SK-N-MC (cell line): ENCODE data around the gene MRO.

Experiments
- EZH2 ChIP-seq: fragments of 200-600 bp; sonication (generic); IDR thresholded peaks from one replicate; pipeline ENCODE4 v1.6.1; 2017; ENCODE audit warnings: antibody characterized with exemption
- POLR2AphosphoS5 ChIP-seq: IDR thresholded peaks from 2 replicates; pipeline ENCODE4 v1.6.1; 2012; ENCODE audit warnings: mild to moderate bottlenecking, low read depth, low read length, borderline replicate concordance

DNA sequence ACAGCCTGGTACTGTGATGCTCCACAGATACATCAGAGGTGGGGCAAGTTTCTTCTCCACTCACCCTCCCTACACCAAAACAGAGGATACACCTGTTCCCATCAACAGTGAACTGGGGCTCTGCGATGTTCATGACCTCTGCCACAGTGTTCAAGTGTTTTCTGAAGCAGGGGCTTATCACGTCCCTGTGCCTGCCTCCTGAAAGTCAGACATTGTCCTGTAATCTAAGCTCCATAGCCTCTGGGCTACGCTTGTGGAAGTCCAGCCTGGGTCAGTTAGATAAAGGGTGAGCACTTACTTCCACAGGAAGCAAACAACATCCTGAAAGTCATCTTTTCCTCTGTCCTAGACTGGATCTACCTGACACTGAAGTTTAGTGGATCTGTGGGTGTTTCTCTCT, 20.2 kb upstream of the MRO start:
- TF ChIP-seq EZH2 (no peak), POLR2AphosphoS5 (no peak)
